Activated gamma-delta T cell (primary cell): ENCODE data around the gene PDE6B.
"Not testable (repeated sequence)": the region's sequence is repeated elsewhere in the genome, so short reads cannot be mapped to it uniquely, and the experiment has no call there.

Experiments used
- DNase-seq: peaks from one replicate; lab custom pipeline; 2025; lab: John Stamatoyannopoulos, UW

PDE6B gene

GRCh38 chr4:622071-622995 is 3.0 kb upstream of the PDE6B start:
- no peak for DNase-seq

GRCh38 chr4:622996-623913 is 2.1 kb upstream of the PDE6B start:
- no peak for DNase-seq

GRCh38 chr4:623914-624566 is 1.3 kb upstream of the PDE6B start:
- no peak for DNase-seq

- no peak for DNase-seq
These were observed 323 bp downstream of the PDE6B start for GRCh38 chr4:625631-626161.

GRCh38 chr4:626201-627091 is 1.1 kb downstream of the PDE6B start:
- DNase-seq = no peak

GRCh38 chr4:627347-628125 is 2.2 kb downstream of the PDE6B start:
- DNase-seq = no peak

GRCh38 chr4:628311-628741 is 3.0 kb downstream of the PDE6B start:
- DNase-seq = no peak

- DNase-seq = no peak
These were observed 3.7 kb downstream of the PDE6B start for GRCh38 chr4:628821-629635.

- no peak for DNase-seq
These were observed 4.2 kb downstream of the PDE6B start for GRCh38 chr4:629636-629914.

- no peak for DNase-seq
These were observed 4.7 kb downstream of the PDE6B start for GRCh38 chr4:629915-630641.

- no peak for DNase-seq
These were observed 5.3 kb downstream of the PDE6B start for GRCh38 chr4:630656-631055.

GRCh38 chr4:632196-632790 is 6.9 kb downstream of the PDE6B start:
- DNase-seq = no peak

- no peak for DNase-seq
These were observed 7.6 kb downstream of the PDE6B start for GRCh38 chr4:632926-633325.

GRCh38 chr4:633406-633805 is 8.0 kb downstream of the PDE6B start:
- no peak for DNase-seq

GRCh38 chr4:633976-634598 is 8.7 kb downstream of the PDE6B start:
- no peak for DNase-seq

- no peak for DNase-seq
These were observed 9.2 kb downstream of the PDE6B start for GRCh38 chr4:634599-634985.

GRCh38 chr4:635066-635835 is 9.9 kb downstream of the PDE6B start:
- not testable (repeated sequence) for DNase-seq
